Activated naive CD4-positive, alpha-beta T cell treated with anti-CD3 and anti-CD28 coated beads, Interleukin-2, amount 10 ng/mL, durations not matched to agents 7 days and 5 days (primary cell): Measurements from ENCODE around the gene ANXA11.

Source experiments
- CTCF ChIA-PET: fragments of 350-600 bp; sonication (Branson Sonifier 250); formaldehyde crosslinking; loops from one replicate; lab custom pipeline; 2021; ENCODE audit warnings: antibody characterized with exemption; lab: Charles Lee
- DNase-seq: peaks from one replicate; pipeline ENCODE4 v3.0.0-alpha.2; 2020
- H3K27ac Mint-ChIP-seq: one replicate; pipeline ENCODE4 v1.8.0; 2021; ENCODE audit warnings: mild to moderate bottlenecking, moderate library complexity, mixed read lengths
- H3K27me3 Mint-ChIP-seq: one replicate; pipeline ENCODE4 v1.8.0; 2021; ENCODE audit warnings: mild to moderate bottlenecking, mixed read lengths
- H3K36me3 Mint-ChIP-seq: one replicate; pipeline ENCODE4 v1.8.0; 2021; ENCODE audit warnings: mixed read lengths
- H3K4me1 Mint-ChIP-seq: one replicate; pipeline ENCODE4 v1.8.0; 2021; ENCODE audit warnings: mixed read lengths
- H3K4me3 Mint-ChIP-seq: one replicate; pipeline ENCODE4 v1.8.0; 2021; ENCODE audit warnings: mild to moderate bottlenecking, moderate library complexity, mixed read lengths
- H3K9me3 Mint-ChIP-seq: one replicate; pipeline ENCODE4 v1.8.0; 2021; ENCODE audit warnings: mixed read lengths

ANXA11 gene

DNA sequence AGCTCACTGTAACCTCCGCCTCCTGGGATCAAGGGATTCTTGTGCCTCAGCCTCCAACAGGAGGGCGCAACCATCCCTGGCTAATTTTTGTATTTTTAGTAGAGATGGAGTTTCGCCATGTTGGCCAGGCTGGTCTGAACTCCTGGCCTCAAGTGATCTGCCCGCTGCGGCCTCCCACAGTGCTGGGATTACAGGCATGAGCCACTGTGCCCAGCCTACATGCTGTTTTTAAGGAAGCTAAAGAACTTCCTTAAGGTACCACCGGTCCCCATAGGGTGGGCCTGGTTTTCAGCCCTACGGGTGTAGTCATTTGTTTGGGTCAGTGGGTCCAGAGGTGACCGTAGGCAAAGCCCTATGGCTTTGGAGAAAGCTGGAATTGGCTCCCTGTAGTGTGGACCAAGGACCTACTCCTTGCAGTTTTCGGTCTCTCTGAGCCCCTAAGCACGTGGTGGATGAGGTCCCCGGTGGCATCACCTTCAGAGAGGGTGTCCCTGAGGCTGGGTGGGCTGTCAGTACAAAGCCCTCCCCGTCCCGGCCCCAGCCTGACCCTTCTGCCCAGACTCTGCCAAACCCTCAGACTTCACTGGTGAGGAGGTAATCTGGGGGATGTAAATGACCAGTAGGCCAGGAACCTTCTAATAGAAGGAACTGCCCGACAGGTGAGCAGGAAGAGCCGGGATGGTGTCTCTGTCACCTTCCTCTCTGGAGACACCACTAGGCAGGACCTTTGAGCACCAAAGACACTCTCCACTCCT lies 30.5 kb downstream of the ANXA11 start:
- peaks cover 21% of the 10 kb centered on the region for H3K36me3 Mint-ChIP-seq
- no peak for DNase-seq
- no peaks in the 10 kb centered on the region for H3K9me3 Mint-ChIP-seq
- no peak overlapping the region for H3K4me3 Mint-ChIP-seq
- H3K27ac Mint-ChIP-seq: no peak overlapping the region
- H3K27me3 Mint-ChIP-seq: no peaks in the 10 kb centered on the region
- CTCF ChIA-PET: no interaction called here
- peaks cover 30% of the 10 kb centered on the region for H3K4me1 Mint-ChIP-seq

DNA sequence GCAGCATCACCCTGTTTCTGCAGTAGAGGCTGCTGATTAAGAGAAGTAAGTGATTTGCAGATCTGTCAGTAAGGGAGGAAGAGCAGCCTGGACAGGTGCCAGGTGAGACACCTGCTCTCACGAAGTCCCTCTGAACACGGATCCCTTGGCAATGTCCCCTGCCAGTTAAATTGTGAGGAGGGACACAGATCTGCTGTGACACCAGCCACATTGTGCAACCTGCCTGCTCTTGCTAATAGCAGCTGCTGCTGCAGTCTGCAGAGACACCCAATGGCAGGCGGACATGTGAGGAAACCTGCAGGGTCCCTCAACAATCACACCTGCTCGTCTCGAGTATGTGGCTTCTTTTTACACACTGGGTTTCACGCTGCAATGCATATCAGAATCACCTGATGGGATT lies 31.9 kb downstream of the ANXA11 start:
- CTCF ChIA-PET: interaction anchor here (1.2 kb wide), 1 partner anchor 30 kb away, joined by 3 read pairs; no protein-coding TSS in a partner anchor
- H3K27me3 Mint-ChIP-seq: no peaks in the 10 kb centered on the region
- H3K36me3 Mint-ChIP-seq: peaks cover 20% of the 10 kb centered on the region
- no peak overlapping the region for H3K4me3 Mint-ChIP-seq
- no peak for DNase-seq
- H3K9me3 Mint-ChIP-seq: no peaks in the 10 kb centered on the region
- no peak overlapping the region for H3K27ac Mint-ChIP-seq
- H3K4me1 Mint-ChIP-seq: peaks cover 21% of the 10 kb centered on the region

- no peak for DNase-seq
- Mint-ChIP-seq H3K4me1 (peaks cover 16% of the 10 kb centered on the region), H3K4me3 (no peak overlapping the region), H3K9me3 (no peaks in the 10 kb centered on the region), H3K27ac (no peak overlapping the region), H3K36me3 (peaks cover 20% of the 10 kb centered on the region), H3K27me3 (no peaks in the 10 kb centered on the region)
- CTCF ChIA-PET: interaction anchor here (1.2 to 1.6 kb wide), 2 partner anchors 24 to 31 kb away, joined by 3 read pairs; no protein-coding TSS in a partner anchor
These were observed 32.4 kb downstream of the ANXA11 start for GRCh38 chr10:80172896-80173295.

- CTCF ChIA-PET: interaction anchor here (1.3 to 1.6 kb wide), 2 partner anchors 26 to 31 kb away, joined by 3 to 4 read pairs; no protein-coding TSS in a partner anchor
- peak overlapping the region; percentile 60 for H3K27ac Mint-ChIP-seq
- no peaks in the 10 kb centered on the region for H3K9me3 Mint-ChIP-seq
- peaks cover 21% of the 10 kb centered on the region for H3K36me3 Mint-ChIP-seq
- DNase-seq: no peak
- H3K4me3 Mint-ChIP-seq: no peak overlapping the region
- H3K27me3 Mint-ChIP-seq: no peaks in the 10 kb centered on the region
- peaks cover 3% of the 10 kb centered on the region for H3K4me1 Mint-ChIP-seq
These were observed 34.1 kb downstream of the ANXA11 start for GRCh38 chr10:80171248-80171660.

DNA sequence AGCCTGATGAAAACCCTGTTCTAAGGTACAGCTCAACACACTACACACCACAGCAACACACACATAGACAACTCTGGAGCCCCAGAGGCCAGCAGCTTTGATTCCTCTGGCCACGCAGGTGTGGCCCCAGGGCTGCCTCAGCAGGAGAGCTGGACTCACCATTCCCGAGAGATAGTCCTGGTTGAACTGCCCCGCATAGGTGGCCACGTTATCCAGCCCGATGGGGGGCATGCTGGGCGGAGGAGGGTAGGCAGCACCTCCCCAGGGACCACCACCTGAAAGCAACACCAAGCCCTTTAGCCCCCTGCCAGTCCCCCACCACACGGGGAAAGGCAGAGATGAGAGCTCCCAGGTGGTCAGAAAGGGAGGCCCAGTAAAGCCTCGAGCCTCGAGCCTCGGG lies 34.7 kb downstream of the ANXA11 start:
- no peak for DNase-seq
- CTCF ChIA-PET: interaction anchor here (2.2 kb wide), 1 partner anchor 27 kb away, joined by 7 read pairs; no protein-coding TSS in a partner anchor
- Mint-ChIP-seq H3K4me1 (no peaks in the 10 kb centered on the region), H3K27me3 (no peaks in the 10 kb centered on the region), H3K4me3 (no peak overlapping the region), H3K9me3 (no peaks in the 10 kb centered on the region), H3K36me3 (peaks cover 27% of the 10 kb centered on the region), H3K27ac (no peak overlapping the region)

GRCh38 chr10:80170026-80170425 lies 35.3 kb downstream of the ANXA11 start:
- no peaks in the 10 kb centered on the region for H3K27me3 Mint-ChIP-seq
- H3K27ac Mint-ChIP-seq: no peak overlapping the region
- CTCF ChIA-PET: interaction anchor here (1.0 to 2.2 kb wide), 3 partner anchors 13 to 34 kb away, joined by 3 to 7 read pairs (median 3); no protein-coding TSS in a partner anchor

DNA sequence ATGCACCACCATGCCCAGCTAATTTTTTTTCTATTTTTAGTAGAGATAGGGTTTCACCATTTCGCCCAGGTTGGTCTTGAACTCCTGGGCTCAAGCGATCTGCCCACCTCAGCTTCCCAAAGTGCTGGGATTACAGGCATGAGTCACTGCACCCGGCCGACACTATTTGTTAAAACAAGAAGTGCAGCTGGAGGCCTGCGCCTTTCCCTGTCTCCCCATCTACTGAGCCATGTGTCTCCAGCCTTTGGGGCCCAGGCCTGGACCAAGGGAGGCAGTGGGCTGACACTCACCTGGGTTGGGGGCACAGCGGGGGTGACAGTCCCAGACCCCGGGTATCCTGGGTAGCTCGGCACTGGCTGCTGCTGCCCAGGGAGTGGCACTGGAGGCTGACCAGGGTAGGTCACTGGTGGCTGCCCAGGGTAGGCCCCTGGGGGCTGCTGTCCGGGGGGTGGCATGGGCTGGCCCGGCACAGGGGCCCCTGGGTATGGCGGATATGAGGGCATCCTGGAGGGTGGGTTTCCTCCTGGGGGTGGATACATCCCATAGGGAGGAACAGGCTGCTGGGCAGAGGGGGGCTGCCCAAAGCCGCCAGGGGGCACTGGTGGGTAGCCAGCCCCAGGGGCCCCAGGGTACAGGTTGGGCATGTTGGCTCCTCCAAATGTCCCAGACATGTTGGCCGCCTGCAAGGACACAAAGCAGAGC lies 36.5 kb downstream of the ANXA11 start:
- H3K9me3 Mint-ChIP-seq: no peaks in the 10 kb centered on the region
- DNase-seq: no peak
- no peaks in the 10 kb centered on the region for H3K4me1 Mint-ChIP-seq
- no peak overlapping the region for H3K27ac Mint-ChIP-seq
- peaks cover 27% of the 10 kb centered on the region for H3K36me3 Mint-ChIP-seq
- CTCF ChIA-PET: interaction anchor here (1.0 to 2.2 kb wide), 3 partner anchors 15 to 35 kb away, joined by 3 to 7 read pairs (median 3); no protein-coding TSS in a partner anchor
- H3K4me3 Mint-ChIP-seq: no peak overlapping the region
- H3K27me3 Mint-ChIP-seq: no peaks in the 10 kb centered on the region

More at GRCh38 chr10:80170026-80170425, 35.3 kb downstream of the ANXA11 start:
- peaks cover 27% of the 10 kb centered on the region for H3K36me3 Mint-ChIP-seq
- H3K4me3 Mint-ChIP-seq: no peak overlapping the region
- no peak for DNase-seq
- no peaks in the 10 kb centered on the region for H3K9me3 Mint-ChIP-seq
- H3K4me1 Mint-ChIP-seq: no peaks in the 10 kb centered on the region

- CTCF ChIA-PET: no interaction called here
- no peaks in the 10 kb centered on the region for H3K4me1 Mint-ChIP-seq
- peaks cover 34% of the 10 kb centered on the region for H3K36me3 Mint-ChIP-seq
- no peak overlapping the region for H3K27ac Mint-ChIP-seq
- DNase-seq: no peak
- H3K9me3 Mint-ChIP-seq: no peaks in the 10 kb centered on the region
- H3K4me3 Mint-ChIP-seq: no peak overlapping the region
- H3K27me3 Mint-ChIP-seq: no peaks in the 10 kb centered on the region
These were observed 37.2 kb downstream of the ANXA11 start for GRCh38 chr10:80168162-80168511.

GRCh38 chr10:80167471-80168161 lies 37.7 kb downstream of the ANXA11 start:
- H3K36me3 Mint-ChIP-seq: peaks cover 38% of the 10 kb centered on the region
- DNase-seq: no peak
- no peak overlapping the region for H3K4me3 Mint-ChIP-seq
- no peaks in the 10 kb centered on the region for H3K9me3 Mint-ChIP-seq
- H3K27me3 Mint-ChIP-seq: no peaks in the 10 kb centered on the region
- no peaks in the 10 kb centered on the region for H3K4me1 Mint-ChIP-seq
- CTCF ChIA-PET: interaction anchor here (1.3 kb wide), 1 partner anchor 38 kb away, joined by 4 read pairs; the partner anchor contains the start of gene ANXA11
- H3K27ac Mint-ChIP-seq: no peak overlapping the region

- H3K27me3 Mint-ChIP-seq: no peaks in the 10 kb centered on the region
- H3K4me3 Mint-ChIP-seq: no peak overlapping the region
- no peak for DNase-seq
- CTCF ChIA-PET: interaction anchor here (1.3 kb wide), 1 partner anchor 39 kb away, joined by 4 read pairs; the partner anchor contains the start of gene ANXA11
- no peak overlapping the region for H3K27ac Mint-ChIP-seq
- no peaks in the 10 kb centered on the region for H3K9me3 Mint-ChIP-seq
- H3K36me3 Mint-ChIP-seq: peaks cover 41% of the 10 kb centered on the region
- H3K4me1 Mint-ChIP-seq: no peaks in the 10 kb centered on the region
These were observed 38.5 kb downstream of the ANXA11 start for GRCh38 chr10:80166581-80167470.

DNA sequence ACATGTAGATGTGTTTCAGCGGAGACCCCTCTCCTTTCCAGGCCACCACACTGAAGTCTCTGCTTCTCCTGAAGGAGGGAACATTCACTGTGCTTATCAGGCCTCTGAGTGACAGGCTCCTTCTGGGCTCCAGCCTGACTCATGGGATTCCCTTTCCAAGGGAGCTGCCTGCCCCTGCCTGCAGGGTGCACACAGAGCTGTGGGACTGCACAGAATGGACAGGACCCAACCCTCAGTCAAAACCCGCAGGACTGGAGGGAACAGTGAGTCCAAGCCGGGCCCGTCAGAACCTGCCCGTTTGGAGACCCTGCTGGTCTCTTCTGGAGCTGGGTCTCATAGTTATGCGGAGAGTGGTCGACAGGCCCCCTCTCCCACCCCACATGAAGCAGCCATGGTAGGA lies 40.2 kb downstream of the ANXA11 start:
- no peak overlapping the region for H3K4me3 Mint-ChIP-seq
- H3K4me1 Mint-ChIP-seq: no peaks in the 10 kb centered on the region
- no peaks in the 10 kb centered on the region for H3K9me3 Mint-ChIP-seq
- CTCF ChIA-PET: no interaction called here
- H3K27me3 Mint-ChIP-seq: no peaks in the 10 kb centered on the region
- peaks cover 50% of the 10 kb centered on the region for H3K36me3 Mint-ChIP-seq
- no peak overlapping the region for H3K27ac Mint-ChIP-seq
- DNase-seq: no peak

DNA sequence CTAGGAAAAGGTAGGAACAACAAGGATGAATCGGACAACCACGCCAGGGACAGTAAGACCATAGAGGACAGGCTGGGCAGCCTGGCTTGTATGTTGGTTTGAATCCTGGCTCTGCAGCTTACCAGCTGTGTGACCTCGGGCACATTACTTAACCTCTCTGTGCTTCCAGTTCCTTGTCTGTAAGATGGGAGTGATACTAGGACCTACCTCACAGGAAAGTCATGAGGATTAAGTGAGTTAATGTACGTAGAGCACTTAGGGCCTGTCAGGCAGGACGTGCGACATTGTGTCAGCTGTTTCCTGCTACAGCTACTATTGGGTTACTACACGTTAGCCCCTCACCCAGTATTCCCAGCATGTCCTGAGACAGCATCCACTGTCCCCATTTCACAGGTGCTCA lies 40.7 kb downstream of the ANXA11 start:
- CTCF ChIA-PET: no interaction called here
- Mint-ChIP-seq H3K36me3 (peaks cover 50% of the 10 kb centered on the region), H3K9me3 (no peaks in the 10 kb centered on the region), H3K27me3 (no peaks in the 10 kb centered on the region), H3K4me1 (no peaks in the 10 kb centered on the region), H3K27ac (no peak overlapping the region), H3K4me3 (no peak overlapping the region)
- no peak for DNase-seq

GRCh38 chr10:80163741-80164341 lies 41.5 kb downstream of the ANXA11 start:
- no peak for DNase-seq
- no peak overlapping the region for H3K4me3 Mint-ChIP-seq
- H3K27ac Mint-ChIP-seq: no peak overlapping the region
- CTCF ChIA-PET: no interaction called here
- no peaks in the 10 kb centered on the region for H3K9me3 Mint-ChIP-seq
- H3K36me3 Mint-ChIP-seq: peaks cover 53% of the 10 kb centered on the region
- H3K27me3 Mint-ChIP-seq: no peaks in the 10 kb centered on the region
- no peaks in the 10 kb centered on the region for H3K4me1 Mint-ChIP-seq
